22Rv1 (cell line): Measurements from ENCODE around the gene RHOBTB3.

Source experiments
- CTCF ChIP-seq: fragments of 450-650 bp; IDR thresholded peaks from 2 replicates; pipeline ENCODE4 v1.5.1; 2017; ENCODE audit warnings: mild to moderate bottlenecking
- ZFX ChIP-seq: fragments of 450-650 bp; IDR thresholded peaks from 2 replicates; pipeline ENCODE4 v1.6.1; 2017; ENCODE audit warnings: antibody characterized with exemption, borderline replicate concordance

- TF ChIP-seq CTCF (no peak), ZFX (no peak)
Observed at GRCh38 chr5:95809414-95809960, 78.4 kb downstream of the RHOBTB3 start.
